Hepatocyte (in vitro differentiated cells): ENCODE measurements around the gene CRIM1. TPM values are rescaled to one million over a fixed set of nuclear protein-coding genes. Genes with fewer than 3 reads are reported as not detected.

Experiments used
- DNase-seq: peaks from one replicate; pipeline ENCODE4 v3.0.0-alpha.2; 2016; ENCODE audit warnings: low spot score
- H2AFZ ChIP-seq: fragments of 200-600 bp; sonication (generic); 2 replicates; pipeline ENCODE4 v1.6.0; 2016; ENCODE audit warnings: antibody characterized with exemption, mild to moderate bottlenecking
- H3K27ac ChIP-seq: fragments of 200-600 bp; sonication (generic); 2 replicates; pipeline ENCODE4 v1.5.1; 2016; ENCODE audit warnings: mild to moderate bottlenecking
- H3K27me3 ChIP-seq: fragments of 200-600 bp; sonication (generic); 2 replicates; pipeline ENCODE4 v1.6.1; 2016
- H3K36me3 ChIP-seq: fragments of 200-600 bp; sonication (generic); replicated peaks from 2 replicates; pipeline ENCODE4 v1.5.1; 2016; ENCODE audit warnings: low read depth; ENCODE audit not compliant: insufficient read depth
- H3K4me1 ChIP-seq: fragments of 200-600 bp; sonication (generic); 2 replicates; pipeline ENCODE4 v1.5.1; 2016; ENCODE audit warnings: mild to moderate bottlenecking, moderate library complexity; ENCODE audit not compliant: insufficient read depth
- H3K4me2 ChIP-seq: fragments of 200-600 bp; sonication (generic); 2 replicates; pipeline ENCODE4 v1.6.0; 2016
- H3K4me3 ChIP-seq: fragments of 200-600 bp; sonication (generic); 2 replicates; pipeline ENCODE4 v1.5.1; 2016; ENCODE audit warnings: mild to moderate bottlenecking
- H3K79me2 ChIP-seq: fragments of 200-600 bp; sonication (generic); 2 replicates; pipeline ENCODE4 v1.6.0; 2017; ENCODE audit warnings: mild to moderate bottlenecking
- H3K9me2 ChIP-seq: fragments of 200-600 bp; sonication (generic); replicated peaks from 2 replicates; pipeline ENCODE4 v1.6.0; 2017; ENCODE audit warnings: mild to moderate bottlenecking; ENCODE audit not compliant: insufficient read depth
- H3K9me3 ChIP-seq: fragments of 200-600 bp; sonication (generic); 2 replicates; pipeline ENCODE4 v1.5.1; 2016; ENCODE audit warnings: low read depth, mild to moderate bottlenecking
- H4K20me1 ChIP-seq: fragments of 200-600 bp; sonication (generic); 2 replicates; pipeline ENCODE4 v1.6.0; 2016; ENCODE audit warnings: mild to moderate bottlenecking; ENCODE audit not compliant: insufficient read depth, poor library complexity, severe bottlenecking
- EZH2 ChIP-seq: fragments of 200-600 bp; sonication (generic); IDR thresholded peaks from 2 replicates; pipeline ENCODE4 v1.6.1; 2016; ENCODE audit warnings: antibody characterized with exemption, mild to moderate bottlenecking, borderline replicate concordance
- EZH2phosphoT487 ChIP-seq: fragments of 200-600 bp; sonication (generic); IDR thresholded peaks from one replicate; pipeline ENCODE4 v1.6.1; 2018; ENCODE audit warnings: antibody characterized with exemption, mild to moderate bottlenecking, low read depth, moderate library complexity; ENCODE audit not compliant: unreplicated experiment, severe bottlenecking
- WGBS: methylation state at CpG from one replicate; pipeline ENCODE4 v1.1.6; 2016; ENCODE audit warnings: low lambda C conversion rate; ENCODE audit errors: missing lambda C conversion rate; 5-methylcytosine and 5-hydroxymethylcytosine counted together
- polyA plus RNA-seq: library from polyadenylated mRNA; unstranded; fragments of >200 nt; fragmentation: Nextera tagmentation; extraction: Ambion mirVana; gene quantifications from 2 replicates; pipeline ENCODE4 v1.2.1, GENCODE V29; 2016
- total RNA-seq: library from RNA; depleted of rRNA; stranded (reverse); fragments of >200 nt; gene quantifications from 2 replicates; pipeline ENCODE4 v1.2.3, GENCODE V29; 2014
- TF ChIP-seq, protein P1 (sequence below): fragments of 200-600 bp; sonication (generic); IDR thresholded peaks from 2 replicates; pipeline ENCODE4 v1.5.1; 2016; ENCODE audit warnings: antibody characterized with exemption, mild to moderate bottlenecking; ENCODE audit not compliant: poor library complexity

CRIM1 gene
- total and polyA plus RNA-seq, 2 experiments from 2014 or later: 23.0 to 40.8 TPM

GRCh38 chr2:36483290-36483689 lies 127.7 kb downstream of the CRIM1 start:
- no peak for TF ChIP-seq EZH2phosphoT487
- TF ChIP-seq EZH2: no peak
- TF ChIP-seq, protein P1, sequence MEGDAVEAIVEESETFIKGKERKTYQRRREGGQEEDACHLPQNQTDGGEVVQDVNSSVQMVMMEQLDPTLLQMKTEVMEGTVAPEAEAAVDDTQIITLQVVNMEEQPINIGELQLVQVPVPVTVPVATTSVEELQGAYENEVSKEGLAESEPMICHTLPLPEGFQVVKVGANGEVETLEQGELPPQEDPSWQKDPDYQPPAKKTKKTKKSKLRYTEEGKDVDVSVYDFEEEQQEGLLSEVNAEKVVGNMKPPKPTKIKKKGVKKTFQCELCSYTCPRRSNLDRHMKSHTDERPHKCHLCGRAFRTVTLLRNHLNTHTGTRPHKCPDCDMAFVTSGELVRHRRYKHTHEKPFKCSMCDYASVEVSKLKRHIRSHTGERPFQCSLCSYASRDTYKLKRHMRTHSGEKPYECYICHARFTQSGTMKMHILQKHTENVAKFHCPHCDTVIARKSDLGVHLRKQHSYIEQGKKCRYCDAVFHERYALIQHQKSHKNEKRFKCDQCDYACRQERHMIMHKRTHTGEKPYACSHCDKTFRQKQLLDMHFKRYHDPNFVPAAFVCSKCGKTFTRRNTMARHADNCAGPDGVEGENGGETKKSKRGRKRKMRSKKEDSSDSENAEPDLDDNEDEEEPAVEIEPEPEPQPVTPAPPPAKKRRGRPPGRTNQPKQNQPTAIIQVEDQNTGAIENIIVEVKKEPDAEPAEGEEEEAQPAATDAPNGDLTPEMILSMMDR: no peak
- no peak for DNase-seq
- Histone ChIP-seq H3K9me2 (no peaks in the 10 kb centered on the region), H3K27ac (peak overlapping the region; percentile 69), H3K27me3 (no peaks in the 10 kb centered on the region), H3K36me3 (no peaks in the 10 kb centered on the region), H2AFZ (no peak overlapping the region), H3K79me2 (no peaks in the 10 kb centered on the region), H3K4me2 (no peak overlapping the region), H3K4me3 (no peak overlapping the region), H4K20me1 (no peaks in the 10 kb centered on the region), H3K9me3 (no peaks in the 10 kb centered on the region), H3K4me1 (peaks cover 39% of the 10 kb centered on the region)
- 95% methylated on average over 4 of the region's 4 CpGs for WGBS

DNA sequence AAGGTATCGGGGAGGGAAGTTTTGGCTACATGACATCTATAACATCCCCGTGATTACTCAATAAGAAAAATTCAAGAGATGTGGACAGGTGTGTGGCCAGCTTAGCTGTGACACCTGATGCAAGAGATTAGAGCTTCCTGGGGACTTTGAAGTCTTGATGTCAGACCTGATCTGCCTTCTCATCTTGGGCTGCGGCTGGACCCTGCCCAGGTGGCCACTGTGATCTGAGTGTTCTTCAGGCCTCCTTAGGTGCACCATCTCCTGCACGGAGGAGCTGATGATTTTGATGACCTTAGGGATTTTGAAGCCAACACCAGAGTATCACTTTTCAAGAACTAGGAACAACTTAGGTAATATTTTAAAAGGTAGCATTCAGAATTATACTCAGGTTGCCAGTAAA lies 128.9 kb downstream of the CRIM1 start:
- H3K27me3 ChIP-seq: no peaks in the 10 kb centered on the region
- H4K20me1 ChIP-seq: no peaks in the 10 kb centered on the region
- H3K9me2 ChIP-seq: no peaks in the 10 kb centered on the region
- no peaks in the 10 kb centered on the region for H3K79me2 ChIP-seq
- H3K4me1 ChIP-seq: peaks cover 47% of the 10 kb centered on the region
- H3K4me3 ChIP-seq: no peak overlapping the region
- no peaks in the 10 kb centered on the region for H3K9me3 ChIP-seq
- H2AFZ ChIP-seq: no peak overlapping the region
- H3K4me2 ChIP-seq: no peak overlapping the region
- no peak for DNase-seq
- no peak overlapping the region for H3K27ac ChIP-seq
- WGBS: 91% methylated on average over 4 of the region's 4 CpGs
- TF ChIP-seq EZH2phosphoT487 (no peak), EZH2 (no peak)
- H3K36me3 ChIP-seq: no peaks in the 10 kb centered on the region

- DNase-seq: no peak
- no peaks in the 10 kb centered on the region for H3K79me2 ChIP-seq
- H3K27me3 ChIP-seq: no peaks in the 10 kb centered on the region
- no peaks in the 10 kb centered on the region for H3K9me3 ChIP-seq
- H3K4me3 ChIP-seq: no peak overlapping the region
- no peaks in the 10 kb centered on the region for H3K36me3 ChIP-seq
- H3K4me2 ChIP-seq: no peak overlapping the region
- H2AFZ ChIP-seq: no peak overlapping the region
- peak overlapping the region; percentile 66 for H3K27ac ChIP-seq
- no peaks in the 10 kb centered on the region for H3K9me2 ChIP-seq
- TF ChIP-seq EZH2: no peak
- TF ChIP-seq, protein P1: no peak
- no peak for TF ChIP-seq EZH2phosphoT487
- WGBS: 51% methylated on average over 4 of the region's 4 CpGs
- peaks cover 47% of the 10 kb centered on the region for H3K4me1 ChIP-seq
- no peaks in the 10 kb centered on the region for H4K20me1 ChIP-seq
Measured at GRCh38 chr2:36485521-36485920, 129.9 kb downstream of the CRIM1 start.

GRCh38 chr2:36486521-36487044 lies 131.0 kb downstream of the CRIM1 start:
- no peak for DNase-seq
- peaks cover 47% of the 10 kb centered on the region for H3K4me1 ChIP-seq
- 41% methylated on average over 1 of the region's 1 CpG for WGBS

More at GRCh38 chr2:36486521-36487044, 131.0 kb downstream of the CRIM1 start:
- no peaks in the 10 kb centered on the region for H3K27me3 ChIP-seq
- H3K4me3 ChIP-seq: no peak overlapping the region
- no peak overlapping the region for H2AFZ ChIP-seq
- no peaks in the 10 kb centered on the region for H3K36me3 ChIP-seq
- H3K9me3 ChIP-seq: no peaks in the 10 kb centered on the region
- TF ChIP-seq EZH2phosphoT487 (no peak), EZH2 (no peak)
- TF ChIP-seq, protein P1: no peak
- H3K27ac ChIP-seq: peak overlapping the region; percentile 66
- no peak overlapping the region for H3K4me2 ChIP-seq
- H4K20me1 ChIP-seq: no peaks in the 10 kb centered on the region
- H3K79me2 ChIP-seq: no peaks in the 10 kb centered on the region
- no peaks in the 10 kb centered on the region for H3K9me2 ChIP-seq
